ENCODE measurements around the gene BSPRY.

DNA sequence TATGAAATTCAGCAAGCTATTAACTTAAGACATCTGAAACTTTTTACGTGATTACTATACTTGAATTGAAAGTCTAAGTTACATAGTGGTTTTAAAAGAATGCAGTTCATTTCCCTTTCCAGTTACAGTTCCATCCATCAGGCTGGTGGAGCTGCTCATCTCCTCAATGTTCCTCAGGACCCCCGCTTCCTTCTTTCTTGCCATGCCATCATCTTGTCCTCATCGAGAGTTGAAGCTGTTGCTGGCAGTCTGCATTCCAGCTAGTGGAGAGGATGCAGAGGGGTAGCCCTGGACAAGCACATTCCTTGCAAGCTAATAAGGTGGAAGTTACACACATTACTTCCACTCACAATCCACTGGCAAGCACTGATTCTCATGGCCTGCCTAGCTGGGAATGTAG, 37.4 kb upstream of the BSPRY start:
- TF ChIP-seq, protein P1, sequence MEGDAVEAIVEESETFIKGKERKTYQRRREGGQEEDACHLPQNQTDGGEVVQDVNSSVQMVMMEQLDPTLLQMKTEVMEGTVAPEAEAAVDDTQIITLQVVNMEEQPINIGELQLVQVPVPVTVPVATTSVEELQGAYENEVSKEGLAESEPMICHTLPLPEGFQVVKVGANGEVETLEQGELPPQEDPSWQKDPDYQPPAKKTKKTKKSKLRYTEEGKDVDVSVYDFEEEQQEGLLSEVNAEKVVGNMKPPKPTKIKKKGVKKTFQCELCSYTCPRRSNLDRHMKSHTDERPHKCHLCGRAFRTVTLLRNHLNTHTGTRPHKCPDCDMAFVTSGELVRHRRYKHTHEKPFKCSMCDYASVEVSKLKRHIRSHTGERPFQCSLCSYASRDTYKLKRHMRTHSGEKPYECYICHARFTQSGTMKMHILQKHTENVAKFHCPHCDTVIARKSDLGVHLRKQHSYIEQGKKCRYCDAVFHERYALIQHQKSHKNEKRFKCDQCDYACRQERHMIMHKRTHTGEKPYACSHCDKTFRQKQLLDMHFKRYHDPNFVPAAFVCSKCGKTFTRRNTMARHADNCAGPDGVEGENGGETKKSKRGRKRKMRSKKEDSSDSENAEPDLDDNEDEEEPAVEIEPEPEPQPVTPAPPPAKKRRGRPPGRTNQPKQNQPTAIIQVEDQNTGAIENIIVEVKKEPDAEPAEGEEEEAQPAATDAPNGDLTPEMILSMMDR (IDR thresholded peaks at IDR 0.05; ENCODE audit: insufficient read depth, low read depth, low read length) = no peak
- no peak for TF ChIP-seq EZH2 (IDR thresholded peaks at IDR 0.05; ENCODE audit: insufficient read depth, low read length)

All from astrocyte (in vitro differentiated cells and primary cell).